ENCODE measurements around the gene KCNQ1OT1.
A peak's percentile ranks its signal among the peaks of the same experiment; 100 is the strongest.

Gene KCNQ1OT1

GRCh38 chr11:2582351-2582945, 117.3 kb downstream of the KCNQ1OT1 start:
- H2AK5ac ChIP-seq (ENCODE audit: low read length, severe bottlenecking): no peak overlapping the region
- 84% methylated on average over 12 of the region's 12 CpGs for WGBS
- H2AFZ ChIP-seq (ENCODE audit: low read depth, low read length): no peak overlapping the region
- no peaks in the 10 kb centered on the region for H3K79me1 ChIP-seq (replicated peaks; ENCODE audit: low read length, poor library complexity, severe bottlenecking)
- no peak overlapping the region for H3K18ac ChIP-seq (ENCODE audit: low read depth in 1 of 2, low read length in 2 of 2)
- no peak overlapping the region for H2BK5ac ChIP-seq (ENCODE audit: low read depth, low read length, poor library complexity, severe bottlenecking)
- peaks cover 42% of the 10 kb centered on the region for H3K4me1 ChIP-seq (ENCODE audit: control insufficient read depth, insufficient read depth, low read depth, low read length)
- no peak overlapping the region for H3K4me2 ChIP-seq (ENCODE audit: low read length, poor library complexity, severe bottlenecking)
- H3K14ac ChIP-seq (ENCODE audit: low read length in 2 of 2): no peak overlapping the region
- H3K9ac ChIP-seq (ENCODE audit: low read length): no peak overlapping the region
- no peak overlapping the region for H3K4me3 ChIP-seq (ENCODE audit: insufficient read depth in 1 of 2, low read depth in 1 of 2, low read length in 2 of 2)
- no peak overlapping the region for H3K27ac ChIP-seq (ENCODE audit: low read length, poor library complexity, severe bottlenecking)
- H2BK15ac ChIP-seq (ENCODE audit: low read depth, poor library complexity, severe bottlenecking): no peak overlapping the region
- H3K4ac ChIP-seq (ENCODE audit: low read depth in 1 of 2, low read length in 2 of 2): no peak overlapping the region
- H3K27me3 ChIP-seq (ENCODE audit: control insufficient read depth in 1 of 2, insufficient read depth in 1 of 2, low read length in 2 of 2): peaks cover 15 to 20% of the 10 kb centered on the region in 2 experiments
- H4K91ac ChIP-seq (ENCODE audit: low read length): no peak overlapping the region
- H3K9me3 ChIP-seq (ENCODE audit: control insufficient read depth, low read length): no peaks in the 10 kb centered on the region
- H3K36me3 ChIP-seq (ENCODE audit: control insufficient read depth in 1 of 2, insufficient read depth in 2 of 2, low read depth in 1 of 2, low read length in 2 of 2): no peaks in the 10 kb centered on the region
- H2BK12ac ChIP-seq (ENCODE audit: low read length in 2 of 2): no peak overlapping the region
- no peak overlapping the region for H4K8ac ChIP-seq (ENCODE audit: low read length)
- no peak overlapping the region for H2BK120ac ChIP-seq (ENCODE audit: low read depth, low read length)
- no peak overlapping the region for H3K23ac ChIP-seq (ENCODE audit: low read length in 2 of 2)
- no peak for DNase-seq

GRCh38 chr11:2581931-2582350, 117.9 kb downstream of the KCNQ1OT1 start:
- no peak overlapping the region for H3K4ac ChIP-seq (ENCODE audit: low read depth in 1 of 2, low read length in 2 of 2)
- H3K9ac ChIP-seq (ENCODE audit: low read length): no peak overlapping the region
- H3K4me3 ChIP-seq (ENCODE audit: insufficient read depth in 1 of 2, low read depth in 1 of 2, low read length in 2 of 2): no peak overlapping the region
- no peak overlapping the region for H3K18ac ChIP-seq (ENCODE audit: low read depth in 1 of 2, low read length in 2 of 2)
- H4K91ac ChIP-seq (ENCODE audit: low read length): no peak overlapping the region
- no peak overlapping the region for H2BK15ac ChIP-seq (ENCODE audit: low read depth, poor library complexity, severe bottlenecking)
- no peak overlapping the region for H2AK5ac ChIP-seq (ENCODE audit: low read length, severe bottlenecking)
- H2AFZ ChIP-seq (ENCODE audit: low read depth, low read length): no peak overlapping the region
- H3K14ac ChIP-seq (ENCODE audit: low read length in 2 of 2): no peak overlapping the region
- no peak overlapping the region for H2BK5ac ChIP-seq (ENCODE audit: low read depth, low read length, poor library complexity, severe bottlenecking)
- peaks cover 46% of the 10 kb centered on the region for H3K4me1 ChIP-seq (ENCODE audit: control insufficient read depth, insufficient read depth, low read depth, low read length)
- no peak overlapping the region for H2BK120ac ChIP-seq (ENCODE audit: low read depth, low read length)
- no peak for DNase-seq
- no peak overlapping the region for H4K8ac ChIP-seq (ENCODE audit: low read length)
- H3K79me1 ChIP-seq (replicated peaks; ENCODE audit: low read length, poor library complexity, severe bottlenecking): no peaks in the 10 kb centered on the region
- H3K4me2 ChIP-seq (ENCODE audit: low read length, poor library complexity, severe bottlenecking): no peak overlapping the region
- H2BK12ac ChIP-seq (ENCODE audit: low read length in 2 of 2): no peak overlapping the region
- H3K36me3 ChIP-seq (ENCODE audit: control insufficient read depth in 1 of 2, insufficient read depth in 2 of 2, low read depth in 1 of 2, low read length in 2 of 2): no peaks in the 10 kb centered on the region
- H3K27ac ChIP-seq (ENCODE audit: low read length, poor library complexity, severe bottlenecking): no peak overlapping the region
- no peaks in the 10 kb centered on the region for H3K9me3 ChIP-seq (ENCODE audit: control insufficient read depth, low read length)
- no peak overlapping the region for H3K23ac ChIP-seq (ENCODE audit: low read length in 2 of 2)
- WGBS: 91% methylated on average over 23 of the region's 23 CpGs
- peaks cover 14 to 16% of the 10 kb centered on the region in 2 experiments for H3K27me3 ChIP-seq (ENCODE audit: control insufficient read depth in 1 of 2, insufficient read depth in 1 of 2, low read length in 2 of 2)

- Histone ChIP-seq H2BK120ac (ENCODE audit: low read depth, low read length) (no peak overlapping the region), H3K36me3 (ENCODE audit: control insufficient read depth in 1 of 2, insufficient read depth in 2 of 2, low read depth in 1 of 2, low read length in 2 of 2) (no peaks in the 10 kb centered on the region), H3K27me3 (ENCODE audit: control insufficient read depth in 1 of 2, insufficient read depth in 1 of 2, low read length in 2 of 2) (peaks cover 8 to 14% of the 10 kb centered on the region in 2 experiments), H2AFZ (ENCODE audit: low read depth, low read length) (no peak overlapping the region), H3K23ac (ENCODE audit: low read length in 2 of 2) (no peak overlapping the region), H4K91ac (ENCODE audit: low read length) (no peak overlapping the region), H3K4ac (ENCODE audit: low read depth in 1 of 2, low read length in 2 of 2) (no peak overlapping the region), H4K8ac (ENCODE audit: low read length) (no peak overlapping the region), H3K4me3 (ENCODE audit: insufficient read depth in 1 of 2, low read depth in 1 of 2, low read length in 2 of 2) (no peak overlapping the region), H3K79me1 (replicated peaks; ENCODE audit: low read length, poor library complexity, severe bottlenecking) (no peaks in the 10 kb centered on the region), H3K27ac (ENCODE audit: low read length, poor library complexity, severe bottlenecking) (no peak overlapping the region), H2BK15ac (ENCODE audit: low read depth, poor library complexity, severe bottlenecking) (no peak overlapping the region), H3K14ac (ENCODE audit: low read length in 2 of 2) (no peak overlapping the region), H2AK5ac (ENCODE audit: low read length, severe bottlenecking) (no peak overlapping the region), H3K4me2 (ENCODE audit: low read length, poor library complexity, severe bottlenecking) (no peak overlapping the region), H2BK12ac (ENCODE audit: low read length in 2 of 2) (no peak overlapping the region), H3K4me1 (ENCODE audit: control insufficient read depth, insufficient read depth, low read depth, low read length) (peaks cover 44% of the 10 kb centered on the region), H3K18ac (ENCODE audit: low read depth in 1 of 2, low read length in 2 of 2) (no peak overlapping the region), H3K9me3 (ENCODE audit: control insufficient read depth, low read length) (no peaks in the 10 kb centered on the region), H3K9ac (ENCODE audit: low read length) (no peak overlapping the region), H2BK5ac (ENCODE audit: low read depth, low read length, poor library complexity, severe bottlenecking) (no peak overlapping the region)
- 92% methylated on average over 22 of the region's 22 CpGs for WGBS
- DNase-seq: no peak
Observed at GRCh38 chr11:2581151-2581930, 118.5 kb downstream of the KCNQ1OT1 start.

GRCh38 chr11:2580571-2581001, 119.2 kb downstream of the KCNQ1OT1 start:
- no peak overlapping the region for H2BK12ac ChIP-seq (ENCODE audit: low read length in 2 of 2)
- H3K4me2 ChIP-seq (ENCODE audit: low read length, poor library complexity, severe bottlenecking): no peak overlapping the region
- no peak for DNase-seq
- no peak overlapping the region for H2BK120ac ChIP-seq (ENCODE audit: low read depth, low read length)
- H3K9me3 ChIP-seq (ENCODE audit: control insufficient read depth, low read length): no peaks in the 10 kb centered on the region
- no peak overlapping the region for H2AK5ac ChIP-seq (ENCODE audit: low read length, severe bottlenecking)
- no peak overlapping the region for H3K9ac ChIP-seq (ENCODE audit: low read length)
- no peaks in the 10 kb centered on the region for H3K79me1 ChIP-seq (replicated peaks; ENCODE audit: low read length, poor library complexity, severe bottlenecking)
- H2AFZ ChIP-seq (ENCODE audit: low read depth, low read length): no peak overlapping the region
- peak overlapping the region; percentile 4 for H4K91ac ChIP-seq (ENCODE audit: low read length)
- peaks cover 5 to 13% of the 10 kb centered on the region in 2 experiments for H3K27me3 ChIP-seq (ENCODE audit: control insufficient read depth in 1 of 2, insufficient read depth in 1 of 2, low read length in 2 of 2)
- H3K4ac ChIP-seq (ENCODE audit: low read depth in 1 of 2, low read length in 2 of 2): no peak overlapping the region
- no peaks in the 10 kb centered on the region for H3K36me3 ChIP-seq (ENCODE audit: control insufficient read depth in 1 of 2, insufficient read depth in 2 of 2, low read depth in 1 of 2, low read length in 2 of 2)
- H2BK5ac ChIP-seq (ENCODE audit: low read depth, low read length, poor library complexity, severe bottlenecking): no peak overlapping the region
- H3K14ac ChIP-seq (ENCODE audit: low read length in 2 of 2): no peak overlapping the region
- H3K27ac ChIP-seq (ENCODE audit: low read length, poor library complexity, severe bottlenecking): no peak overlapping the region
- no peak overlapping the region for H3K23ac ChIP-seq (ENCODE audit: low read length in 2 of 2)
- H3K18ac ChIP-seq (ENCODE audit: low read depth in 1 of 2, low read length in 2 of 2): no peak overlapping the region
- no peak overlapping the region for H2BK15ac ChIP-seq (ENCODE audit: low read depth, poor library complexity, severe bottlenecking)
- peaks cover 39% of the 10 kb centered on the region for H3K4me1 ChIP-seq (ENCODE audit: control insufficient read depth, insufficient read depth, low read depth, low read length)
- H4K8ac ChIP-seq (ENCODE audit: low read length): no peak overlapping the region
- H3K4me3 ChIP-seq (ENCODE audit: insufficient read depth in 1 of 2, low read depth in 1 of 2, low read length in 2 of 2): no peak overlapping the region
- WGBS: 92% methylated on average over 13 of the region's 13 CpGs

All from mesenchymal stem cell (in vitro differentiated cells and primary cell).